ENCODE data around the gene P2RY8.

- TF ChIP-seq, protein P1, sequence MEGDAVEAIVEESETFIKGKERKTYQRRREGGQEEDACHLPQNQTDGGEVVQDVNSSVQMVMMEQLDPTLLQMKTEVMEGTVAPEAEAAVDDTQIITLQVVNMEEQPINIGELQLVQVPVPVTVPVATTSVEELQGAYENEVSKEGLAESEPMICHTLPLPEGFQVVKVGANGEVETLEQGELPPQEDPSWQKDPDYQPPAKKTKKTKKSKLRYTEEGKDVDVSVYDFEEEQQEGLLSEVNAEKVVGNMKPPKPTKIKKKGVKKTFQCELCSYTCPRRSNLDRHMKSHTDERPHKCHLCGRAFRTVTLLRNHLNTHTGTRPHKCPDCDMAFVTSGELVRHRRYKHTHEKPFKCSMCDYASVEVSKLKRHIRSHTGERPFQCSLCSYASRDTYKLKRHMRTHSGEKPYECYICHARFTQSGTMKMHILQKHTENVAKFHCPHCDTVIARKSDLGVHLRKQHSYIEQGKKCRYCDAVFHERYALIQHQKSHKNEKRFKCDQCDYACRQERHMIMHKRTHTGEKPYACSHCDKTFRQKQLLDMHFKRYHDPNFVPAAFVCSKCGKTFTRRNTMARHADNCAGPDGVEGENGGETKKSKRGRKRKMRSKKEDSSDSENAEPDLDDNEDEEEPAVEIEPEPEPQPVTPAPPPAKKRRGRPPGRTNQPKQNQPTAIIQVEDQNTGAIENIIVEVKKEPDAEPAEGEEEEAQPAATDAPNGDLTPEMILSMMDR (IDR thresholded peaks at IDR 0.05): no peak
- TF ChIP-seq, protein P2, sequence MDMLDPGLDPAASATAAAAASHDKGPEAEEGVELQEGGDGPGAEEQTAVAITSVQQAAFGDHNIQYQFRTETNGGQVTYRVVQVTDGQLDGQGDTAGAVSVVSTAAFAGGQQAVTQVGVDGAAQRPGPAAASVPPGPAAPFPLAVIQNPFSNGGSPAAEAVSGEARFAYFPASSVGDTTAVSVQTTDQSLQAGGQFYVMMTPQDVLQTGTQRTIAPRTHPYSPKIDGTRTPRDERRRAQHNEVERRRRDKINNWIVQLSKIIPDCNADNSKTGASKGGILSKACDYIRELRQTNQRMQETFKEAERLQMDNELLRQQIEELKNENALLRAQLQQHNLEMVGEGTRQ (CRISPR knock-in tag; IDR thresholded peaks at IDR 0.05): no peak
- TF ChIP-seq CREB1 (CRISPR knock-in tag; IDR thresholded peaks at IDR 0.05) (no peak), GABPB1 (CRISPR knock-in tag; IDR thresholded peaks at IDR 0.05) (no peak), MXD4 (CRISPR knock-in tag; IDR thresholded peaks at IDR 0.05; ENCODE audit: borderline replicate concordance) (no peak), JAZF1 (CRISPR knock-in tag; IDR thresholded peaks at IDR 0.05) (no peak), FOXP1 (CRISPR knock-in tag; IDR thresholded peaks at IDR 0.05; ENCODE audit: borderline replicate concordance) (no peak), ZNF138 (CRISPR knock-in tag; conservative IDR thresholded peaks at IDR 0.05) (no peak), ZBTB21 (CRISPR knock-in tag; IDR thresholded peaks at IDR 0.05; ENCODE audit: borderline replicate concordance) (no peak), TCF7 (CRISPR knock-in tag; IDR thresholded peaks at IDR 0.05; ENCODE audit: low read depth) (no peak)
- TF ChIP-seq, protein P3, sequence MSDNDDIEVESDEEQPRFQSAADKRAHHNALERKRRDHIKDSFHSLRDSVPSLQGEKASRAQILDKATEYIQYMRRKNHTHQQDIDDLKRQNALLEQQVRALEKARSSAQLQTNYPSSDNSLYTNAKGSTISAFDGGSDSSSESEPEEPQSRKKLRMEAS (CRISPR knock-in tag; IDR thresholded peaks at IDR 0.05): no peak
Observed at GRCh38 chrX:1444561-1445500, 92.2 kb downstream of the P2RY8 start.
